HepG2 (cell line): Measurements from ENCODE around the gene TNFRSF1B. TPM values are rescaled to one million over a fixed set of nuclear protein-coding genes. Genes with fewer than 3 reads are reported as not detected.

ENCODE experiments used
- ATAC-seq: fragments of 200-7000 bp; cut with Tn5 transposase; 3 replicates; pipeline ENCODE4 v1.9.1; 2020; ENCODE audit warnings: mild to moderate bottlenecking, moderate library complexity
- BruUV-seq: library from RNA; stranded (reverse); fragments of 400-500 nt; replicated peaks from 2 replicates; lab custom pipeline; 2021; lab: Mats Ljungman, UMichigan
- CTCF ChIA-PET: fragments of 300-600 bp; formaldehyde crosslinking; extraction: SDS; loops from one replicate; lab custom pipeline; 2021; ENCODE audit warnings: low total read pairs, inconsistent platforms, low intra/inter-chr PET ratio; lab: Yijun Ruan, JAX
- POLR2A ChIA-PET: fragments of 350-600 bp; sonication (Branson Sonifier 250); formaldehyde crosslinking; loops from one replicate; lab custom pipeline; 2020; ENCODE audit warnings: antibody characterized with exemption, inconsistent platforms; lab: Yijun Ruan, JAX
- DNase-seq: peaks from one replicate; pipeline ENCODE4 v3.0.0-alpha.2; 2015; ENCODE audit warnings: low spot score
- FAIRE-seq: peaks from 3 replicates; lab custom pipeline; 2011; peaks lifted over from hg19 to GRCh38; lab: Jason Lieb, UNC
- H2AFZ ChIP-seq: one replicate; pipeline ENCODE4 v1.6.1; 2011; ENCODE audit warnings: low read length, inconsistent platforms
- H3K27ac ChIP-seq: fragments of 300-600 bp; 3 replicates; pipeline ENCODE4 v1.8.0; 2011; ENCODE audit warnings: mixed run types, mild to moderate bottlenecking, mixed read lengths, low read length, inconsistent platforms; ENCODE audit not compliant: insufficient read depth; ENCODE audit errors: extremely low read length
- H3K27me3 ChIP-seq, 2 experiments: fragments of 200-600 bp in 1 of 2; 2 replicates in 1 of 2; 3 replicates in 1 of 2; pipeline versions ENCODE4 v1.6.0 to v1.8.0; 2011; ENCODE audit warnings: low read length in 2 of 2, mild to moderate bottlenecking in 2 of 2, moderate library complexity in 2 of 2, inconsistent platforms in 1 of 2; ENCODE audit not compliant: insufficient read depth in 2 of 2, control insufficient read depth in 1 of 2
- H3K36me3 ChIP-seq, 2 experiments: fragments of 200-600 bp in 1 of 2; replicated peaks in 1 of 2; 2 replicates in 1 of 2; 3 replicates in 1 of 2; pipeline versions ENCODE4 v1.5.1 to v1.8.0; 2011; ENCODE audit warnings: low read length in 2 of 2, inconsistent platforms in 1 of 2; ENCODE audit not compliant: insufficient read depth in 2 of 2, control insufficient read depth in 1 of 2
- H3K4me1 ChIP-seq: 2 replicates; pipeline ENCODE4 v1.5.1; 2012; ENCODE audit warnings: low read length, inconsistent platforms; ENCODE audit not compliant: insufficient read depth
- H3K4me2 ChIP-seq: 2 replicates; pipeline ENCODE4 v1.6.0; 2011; ENCODE audit warnings: low read depth, low read length, inconsistent platforms
- H3K4me3 ChIP-seq, 3 experiments: fragments of 200-600 bp in 1 of 3; sonication (generic), shearing (Covaris generic) in 1 of 3; replicated peaks in 1 of 3; 2 replicates each; pipeline ENCODE4 v1.5.1; 2011 to 2016; ENCODE audit warnings: low read length in 3 of 3, inconsistent platforms in 2 of 3, low read depth in 2 of 3, mild to moderate bottlenecking in 2 of 3, control low read depth in 1 of 3, mixed read lengths in 1 of 3; ENCODE audit not compliant: insufficient read depth in 1 of 3
- H3K79me2 ChIP-seq: one replicate; pipeline ENCODE4 v1.6.1; 2011; ENCODE audit warnings: low read length, inconsistent platforms; ENCODE audit not compliant: insufficient read depth
- H3K9ac ChIP-seq: 2 replicates; pipeline ENCODE4 v1.6.0; 2011; ENCODE audit warnings: mild to moderate bottlenecking, low read depth, low read length, inconsistent platforms; ENCODE audit not compliant: insufficient read depth
- H3K9me3 ChIP-seq: 2 replicates; pipeline ENCODE4 v1.5.1; 2012; ENCODE audit warnings: mild to moderate bottlenecking, low read length
- H4K20me1 ChIP-seq: 2 replicates; pipeline ENCODE4 v1.6.0; 2011; ENCODE audit warnings: inconsistent platforms, mild to moderate bottlenecking, low read length, moderate library complexity; ENCODE audit not compliant: insufficient read depth
- ATF1 ChIP-seq: IDR thresholded peaks from 2 replicates; pipeline ENCODE4 v1.6.1; 2016; ENCODE audit warnings: mild to moderate bottlenecking, control low read depth
- FOXJ3 ChIP-seq: sonication (generic); formaldehyde crosslinking; IDR thresholded peaks from 2 replicates; pipeline ENCODE4 v1.4.0; 2020; ENCODE audit warnings: missing genetic modification reagents, mild to moderate bottlenecking, borderline replicate concordance
- KDM6A ChIP-seq: IDR thresholded peaks from 2 replicates; pipeline ENCODE4 v1.6.1; 2016; ENCODE audit warnings: low read depth
- KMT2B ChIP-seq: IDR thresholded peaks from 2 replicates; pipeline ENCODE4 v1.6.1; 2016; ENCODE audit warnings: missing genetic modification reagents, missing compliant biosample characterization
- RXRA ChIP-seq: sonication (generic); formaldehyde crosslinking; IDR thresholded peaks from 2 replicates; pipeline ENCODE4 v1.5.1; 2020; ENCODE audit warnings: missing genetic modification reagents
- TCF7 ChIP-seq: sonication (generic); IDR thresholded peaks from 2 replicates; pipeline ENCODE4 v1.6.1; 2016; ENCODE audit warnings: antibody characterized with exemption, low read depth
- ZC3H4 ChIP-seq: sonication (generic); formaldehyde crosslinking; IDR thresholded peaks from 2 replicates; pipeline ENCODE4 v1.4.0; 2020; ENCODE audit warnings: missing genetic modification reagents, borderline replicate concordance
- ZNF619 ChIP-seq: sonication (generic); formaldehyde crosslinking; IDR thresholded peaks from 2 replicates; pipeline ENCODE4 v1.4.0; 2020; ENCODE audit warnings: mild to moderate bottlenecking, missing genetic modification reagents
- WGBS: methylation state at CpG from one replicate; pipeline ENCODE4 v1.1.6; 2017; ENCODE audit warnings: low lambda C conversion rate; 5-methylcytosine and 5-hydroxymethylcytosine counted together
- in situ Hi-C: cut with HindIII; loops from 2 replicates; pipeline ENCODE4 v1.10.0; 2017; ENCODE audit warnings: low pct_unique_long_range_greater_than_20kb; ENCODE audit not compliant: extremely low pct_ligation_motif_present
- intact Hi-C: fragments of 100-400 bp; cut with micrococcal nuclease; formaldehyde crosslinking; loops from one replicate; pipeline ENCODE4 v1.10.0; 2022; ENCODE audit not compliant: unreplicated experiment
- polyA plus RNA-seq, 8 experiments: library from polyadenylated mRNA; depleted of rRNA in 3 of 8; stranded (reverse) in 7 of 8; unstranded in 1 of 8; fragments of >200 nt; fragmentation: Illumina TruSeq in 4 of 8; extraction: Trizol in 4 of 8; gene quantifications; 2 replicates each; pipeline versions ENCODE4 v1.2.1 to v1.2.3, GENCODE V29; 2011 to 2016; ENCODE audit warnings: low read depth in 4 of 8, missing spikeins in 1 of 8, mixed read lengths in 1 of 8; ENCODE audit not compliant: insufficient read depth in 1 of 8
- total RNA-seq, 5 experiments: library from RNA; depleted of rRNA; stranded (reverse); fragments of >200 nt; fragmentation: Illumina TruSeq; extraction: Trizol; gene quantifications; 2 replicates each; pipeline ENCODE4 v1.2.3, GENCODE V29; 2016; ENCODE audit warnings: low read depth in 1 of 5
- TF ChIP-seq, protein P1 (sequence below): sonication (generic); formaldehyde crosslinking; IDR thresholded peaks from 2 replicates; pipeline ENCODE4 v1.8.0; 2022; ENCODE audit warnings: mild to moderate bottlenecking, missing genetic modification reagents; ENCODE audit not compliant: insufficient replicate concordance
- TF ChIP-seq, protein P2 (sequence below), 2 experiments: sonication (generic) in 1 of 2; formaldehyde crosslinking in 1 of 2; IDR thresholded peaks; 2 replicates each; pipeline versions ENCODE4 v1.5.1 to v1.6.1; 2011 to 2020; ENCODE audit warnings: borderline replicate concordance in 1 of 2, low read depth in 1 of 2, low read length in 1 of 2, mild to moderate bottlenecking in 1 of 2, missing genetic modification reagents in 1 of 2, moderate library complexity in 1 of 2
- TF ChIP-seq, protein P3 (sequence below): sonication (generic); formaldehyde crosslinking; IDR thresholded peaks from 2 replicates; pipeline ENCODE4 v1.4.0; 2020; ENCODE audit warnings: missing genetic modification reagents, low read depth, mild to moderate bottlenecking, borderline replicate concordance

The TNFRSF1B gene
- total and polyA plus RNA-seq, 2 of the 13 experiments (the other 11 are each of a cell fraction or from before 2014, with no cell fraction given) = 0.04 to 0.11 TPM

DNA sequence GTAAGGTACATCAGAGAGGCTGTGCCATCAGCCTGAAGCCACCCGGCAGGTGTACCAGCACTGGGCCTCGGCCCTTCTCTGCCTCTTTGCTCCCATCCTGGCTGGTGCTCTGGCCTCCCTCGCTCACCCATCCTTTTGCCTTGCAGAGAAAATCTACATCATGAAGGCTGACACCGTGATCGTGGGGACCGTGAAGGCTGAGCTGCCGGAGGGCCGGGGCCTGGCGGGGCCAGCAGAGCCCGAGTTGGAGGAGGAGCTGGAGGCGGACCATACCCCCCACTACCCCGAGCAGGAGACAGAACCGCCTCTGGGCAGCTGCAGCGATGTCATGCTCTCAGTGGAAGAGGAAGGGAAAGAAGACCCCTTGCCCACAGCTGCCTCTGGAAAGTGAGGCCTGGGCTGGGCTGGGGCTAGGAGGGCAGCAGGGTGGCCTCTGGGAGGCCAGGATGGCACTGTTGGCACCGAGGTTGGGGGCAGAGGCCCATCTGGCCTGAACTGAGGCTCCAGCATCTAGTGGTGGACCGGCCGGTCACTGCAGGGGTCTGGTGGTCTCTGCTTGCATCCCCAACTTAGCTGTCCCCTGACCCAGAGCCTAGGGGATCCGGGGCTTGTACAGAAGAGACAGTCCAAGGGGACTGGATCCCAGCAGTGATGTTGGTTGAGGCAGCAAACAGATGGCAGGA lies 24.5 kb upstream of the TNFRSF1B start (continued):
- TF ChIP-seq, protein P1, sequence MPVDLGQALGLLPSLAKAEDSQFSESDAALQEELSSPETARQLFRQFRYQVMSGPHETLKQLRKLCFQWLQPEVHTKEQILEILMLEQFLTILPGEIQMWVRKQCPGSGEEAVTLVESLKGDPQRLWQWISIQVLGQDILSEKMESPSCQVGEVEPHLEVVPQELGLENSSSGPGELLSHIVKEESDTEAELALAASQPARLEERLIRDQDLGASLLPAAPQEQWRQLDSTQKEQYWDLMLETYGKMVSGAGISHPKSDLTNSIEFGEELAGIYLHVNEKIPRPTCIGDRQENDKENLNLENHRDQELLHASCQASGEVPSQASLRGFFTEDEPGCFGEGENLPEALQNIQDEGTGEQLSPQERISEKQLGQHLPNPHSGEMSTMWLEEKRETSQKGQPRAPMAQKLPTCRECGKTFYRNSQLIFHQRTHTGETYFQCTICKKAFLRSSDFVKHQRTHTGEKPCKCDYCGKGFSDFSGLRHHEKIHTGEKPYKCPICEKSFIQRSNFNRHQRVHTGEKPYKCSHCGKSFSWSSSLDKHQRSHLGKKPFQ (CRISPR knock-in tag) = no peak
- TF ChIP-seq, protein P2, sequence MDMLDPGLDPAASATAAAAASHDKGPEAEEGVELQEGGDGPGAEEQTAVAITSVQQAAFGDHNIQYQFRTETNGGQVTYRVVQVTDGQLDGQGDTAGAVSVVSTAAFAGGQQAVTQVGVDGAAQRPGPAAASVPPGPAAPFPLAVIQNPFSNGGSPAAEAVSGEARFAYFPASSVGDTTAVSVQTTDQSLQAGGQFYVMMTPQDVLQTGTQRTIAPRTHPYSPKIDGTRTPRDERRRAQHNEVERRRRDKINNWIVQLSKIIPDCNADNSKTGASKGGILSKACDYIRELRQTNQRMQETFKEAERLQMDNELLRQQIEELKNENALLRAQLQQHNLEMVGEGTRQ (IDR thresholded peaks at IDR 0.05; ENCODE audit: low read depth, low read length) = no peak
- TF ChIP-seq, protein P2 (CRISPR knock-in tag; IDR thresholded peaks at IDR 0.05; ENCODE audit: borderline replicate concordance) = no peak
- TF ChIP-seq, protein P3, sequence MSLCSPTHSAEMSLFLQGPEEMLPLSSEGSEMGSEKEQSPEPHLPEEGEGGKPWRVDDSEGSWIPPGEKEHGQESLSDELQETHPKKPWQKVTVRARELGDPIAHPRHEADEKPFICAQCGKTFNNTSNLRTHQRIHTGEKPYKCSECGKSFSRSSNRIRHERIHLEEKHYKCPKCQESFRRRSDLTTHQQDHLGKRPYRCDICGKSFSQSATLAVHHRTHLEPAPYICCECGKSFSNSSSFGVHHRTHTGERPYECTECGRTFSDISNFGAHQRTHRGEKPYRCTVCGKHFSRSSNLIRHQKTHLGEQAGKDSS = no peak

DNA sequence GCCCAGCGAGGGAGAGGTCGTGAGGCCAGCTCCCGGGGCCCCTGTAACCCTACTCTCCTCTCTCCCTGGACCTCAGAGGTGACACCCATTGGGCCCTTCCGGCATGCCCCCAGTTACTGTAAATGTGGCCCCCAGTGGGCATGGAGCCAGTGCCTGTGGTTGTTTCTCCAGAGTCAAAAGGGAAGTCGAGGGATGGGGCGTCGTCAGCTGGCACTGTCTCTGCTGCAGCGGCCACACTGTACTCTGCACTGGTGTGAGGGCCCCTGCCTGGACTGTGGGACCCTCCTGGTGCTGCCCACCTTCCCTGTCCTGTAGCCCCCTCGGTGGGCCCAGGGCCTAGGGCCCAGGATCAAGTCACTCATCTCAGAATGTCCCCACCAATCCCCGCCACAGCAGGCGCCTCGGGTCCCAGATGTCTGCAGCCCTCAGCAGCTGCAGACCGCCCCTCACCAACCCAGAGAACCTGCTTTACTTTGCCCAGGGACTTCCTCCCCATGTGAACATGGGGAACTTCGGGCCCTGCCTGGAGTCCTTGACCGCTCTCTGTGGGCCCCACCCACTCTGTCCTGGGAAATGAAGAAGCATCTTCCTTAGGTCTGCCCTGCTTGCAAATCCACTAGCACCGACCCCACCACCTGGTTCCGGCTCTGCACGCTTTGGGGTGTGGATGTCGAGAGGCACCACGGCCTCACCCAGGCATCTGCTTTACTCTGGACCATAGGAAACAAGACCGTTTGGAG lies 23.7 kb upstream of the TNFRSF1B start:
- H4K20me1 ChIP-seq = no peaks in the 10 kb centered on the region
- no peak overlapping the region for H3K4me2 ChIP-seq
- H3K79me2 ChIP-seq = no peaks in the 10 kb centered on the region
- CTCF ChIA-PET = no interaction called here
- in situ Hi-C loops (no loop called here), intact Hi-C loops (no loop called here)
- H3K27ac ChIP-seq = no peak overlapping the region
- FAIRE-seq (no peak), DNase-seq (no peak), ATAC-seq (no peak)
- peaks cover 5 to 53% of the 10 kb centered on the region in 2 experiments; a peak in 4 of 5 replicates for H3K27me3 ChIP-seq
- no peak overlapping the region for H3K9ac ChIP-seq
- no peaks in the 10 kb centered on the region for H3K9me3 ChIP-seq
- peaks cover 35% of the 10 kb centered on the region for H3K4me1 ChIP-seq
- no peak overlapping the region for H3K4me3 ChIP-seq
- 68% methylated on average over 11 of the region's 21 CpGs for WGBS
- BruUV-seq = no TSS peak
- H3K36me3 ChIP-seq = no peaks in the 10 kb centered on the region
- POLR2A ChIA-PET = no interaction called here
- no peak for TF ChIP-seq KMT2B (CRISPR knock-in tag)
- no peak for TF ChIP-seq KDM6A (CRISPR knock-in tag)
- no peak for TF ChIP-seq FOXJ3 (CRISPR knock-in tag)
- TF ChIP-seq RXRA (CRISPR knock-in tag) = no peak
- no peak for TF ChIP-seq ZC3H4 (CRISPR knock-in tag)
- TF ChIP-seq ATF1 (CRISPR knock-in tag) = no peak
- no peak for TF ChIP-seq ZNF619 (CRISPR knock-in tag)
- TF ChIP-seq TCF7 = no peak
- no peak overlapping the region for H2AFZ ChIP-seq
